Thyroid gland (tissue), 4 donors: ENCODE measurements around the gene IQCE. TPM values are rescaled to one million over a fixed set of nuclear protein-coding genes. Genes with fewer than 3 reads are reported as not detected.

Source experiments
- DNase-seq, 2 donors: peaks; one replicate each; pipeline ENCODE4 v3.0.0-alpha.2; 2019
- H3K27ac ChIP-seq, 3 donors: fragments of 200-600 bp; sonication (generic); 1 replicate in 2 of 3; 2 replicates in 1 of 3; pipeline ENCODE4 v1.5.1; 2016 to 2019; ENCODE audit warnings: mild to moderate bottlenecking in 1 of 3, moderate library complexity in 1 of 3
- H3K27me3 ChIP-seq: fragments of 200-600 bp; sonication (generic); one replicate; pipeline ENCODE4 v1.5.1; 2019
- H3K36me3 ChIP-seq, 2 donors: fragments of 200-600 bp; sonication (generic); one replicate each; pipeline ENCODE4 v1.5.1; 2016 to 2019
- H3K4me1 ChIP-seq, 2 donors: fragments of 200-600 bp; sonication (generic); one replicate each; pipeline ENCODE4 v1.5.1; 2017 to 2019
- H3K4me3 ChIP-seq, 3 donors: fragments of 200-600 bp; sonication (generic); replicated peaks in 1 of 3; 1 replicate in 2 of 3; 2 replicates in 1 of 3; pipeline ENCODE4 v1.5.1; 2016; ENCODE audit warnings: mild to moderate bottlenecking in 1 of 3
- H3K9me3 ChIP-seq: fragments of 200-600 bp; sonication (generic); one replicate; pipeline ENCODE4 v1.5.1; 2017
- POLR2A ChIP-seq, 2 donors: fragments of 450-650 bp; IDR thresholded peaks; one replicate each; pipeline ENCODE4 v1.6.1; 2017; ENCODE audit warnings: antibody characterized with exemption in 2 of 2, mild to moderate bottlenecking in 2 of 2, moderate library complexity in 1 of 2
- WGBS, 2 donors: methylation state at CpG; one replicate each; pipeline ENCODE4 v1.1.5; 2017; 5-methylcytosine and 5-hydroxymethylcytosine counted together
- intact Hi-C: fragments of 100-400 bp; cut with DNase I; formaldehyde crosslinking; loops from one replicate; pipeline ENCODE4 v1.15.1; 2023
- total RNA-seq, 4 donors: library from RNA; depleted of rRNA; stranded (reverse); fragments of >200 nt; gene quantifications; one replicate each; pipeline ENCODE4 v1.2.3, GENCODE V29; 2016
- TF ChIP-seq, protein P1 (sequence below), 6 experiments: fragments of 200-600 bp in 3 of 6; fragments of 450-650 bp in 3 of 6; sonication (generic) in 3 of 6; IDR thresholded peaks; one replicate each; pipeline ENCODE4 v1.5.1; 2016 to 2019; ENCODE audit warnings: antibody characterized with exemption in 6 of 6, mild to moderate bottlenecking in 2 of 6, inconsistent platforms in 1 of 6, moderate library complexity in 1 of 6

IQCE gene
- total RNA-seq, 4 donors from 2014 or later = 16.0 to 40.2 (median 37.2) TPM

DNA sequence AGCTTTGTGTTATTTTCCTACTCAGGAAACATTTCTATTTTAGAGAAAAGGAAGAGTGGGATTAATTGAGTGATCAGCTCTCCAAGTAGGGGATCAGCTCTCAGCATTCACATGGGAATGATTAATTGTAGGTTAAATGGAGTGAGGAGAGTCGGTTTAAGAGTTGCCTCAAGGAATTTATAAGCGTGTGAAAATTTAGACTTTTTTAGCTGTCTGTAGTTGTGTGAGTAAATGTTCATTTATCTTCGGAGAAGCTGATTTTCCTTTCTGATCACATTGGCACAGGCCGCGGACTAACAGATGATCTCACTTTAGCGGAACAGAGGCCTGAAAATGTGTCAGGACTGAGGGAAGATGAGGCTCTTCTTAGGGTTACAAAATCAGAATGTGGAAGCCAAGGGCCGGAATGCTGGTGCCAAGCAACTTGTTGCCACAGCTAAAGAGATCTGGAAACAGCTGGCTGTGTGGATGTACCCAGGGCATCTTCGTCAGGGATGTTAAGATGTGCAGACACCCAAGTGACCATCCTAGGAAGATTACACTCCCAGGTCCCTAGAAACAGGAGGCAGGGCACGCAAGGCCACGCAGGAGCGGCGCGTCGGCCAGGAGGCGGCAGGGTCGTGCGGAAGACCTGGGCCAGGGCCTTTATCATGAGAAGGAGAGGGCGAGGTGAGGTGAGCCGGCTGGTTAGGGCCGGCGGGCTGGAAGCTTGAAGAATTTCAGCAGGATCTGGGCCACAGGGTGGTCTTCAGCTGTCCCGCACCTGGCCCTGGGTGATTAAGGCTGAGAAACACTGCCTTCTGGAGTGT lies 37.9 kb downstream of the IQCE start:
- no peak for DNase-seq
- Histone ChIP-seq H3K4me1 (no peaks in the 10 kb centered on the region), H3K27me3 (no peaks in the 10 kb centered on the region), H3K4me3 (no peak overlapping the region), H3K27ac (no peak overlapping the region), H3K36me3 (peaks cover 56 to 74% of the 10 kb centered on the region in 2 donors), H3K9me3 (no peaks in the 10 kb centered on the region)
- WGBS, 2 donors = 92 to 95% methylated on average over 22 of the region's 22 CpGs
- no peak for TF ChIP-seq POLR2A (IDR thresholded peaks at IDR 0.05)
- TF ChIP-seq, protein P1, sequence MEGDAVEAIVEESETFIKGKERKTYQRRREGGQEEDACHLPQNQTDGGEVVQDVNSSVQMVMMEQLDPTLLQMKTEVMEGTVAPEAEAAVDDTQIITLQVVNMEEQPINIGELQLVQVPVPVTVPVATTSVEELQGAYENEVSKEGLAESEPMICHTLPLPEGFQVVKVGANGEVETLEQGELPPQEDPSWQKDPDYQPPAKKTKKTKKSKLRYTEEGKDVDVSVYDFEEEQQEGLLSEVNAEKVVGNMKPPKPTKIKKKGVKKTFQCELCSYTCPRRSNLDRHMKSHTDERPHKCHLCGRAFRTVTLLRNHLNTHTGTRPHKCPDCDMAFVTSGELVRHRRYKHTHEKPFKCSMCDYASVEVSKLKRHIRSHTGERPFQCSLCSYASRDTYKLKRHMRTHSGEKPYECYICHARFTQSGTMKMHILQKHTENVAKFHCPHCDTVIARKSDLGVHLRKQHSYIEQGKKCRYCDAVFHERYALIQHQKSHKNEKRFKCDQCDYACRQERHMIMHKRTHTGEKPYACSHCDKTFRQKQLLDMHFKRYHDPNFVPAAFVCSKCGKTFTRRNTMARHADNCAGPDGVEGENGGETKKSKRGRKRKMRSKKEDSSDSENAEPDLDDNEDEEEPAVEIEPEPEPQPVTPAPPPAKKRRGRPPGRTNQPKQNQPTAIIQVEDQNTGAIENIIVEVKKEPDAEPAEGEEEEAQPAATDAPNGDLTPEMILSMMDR (IDR thresholded peaks at IDR 0.05) = no peak
- intact Hi-C loops = no loop called here

DNA sequence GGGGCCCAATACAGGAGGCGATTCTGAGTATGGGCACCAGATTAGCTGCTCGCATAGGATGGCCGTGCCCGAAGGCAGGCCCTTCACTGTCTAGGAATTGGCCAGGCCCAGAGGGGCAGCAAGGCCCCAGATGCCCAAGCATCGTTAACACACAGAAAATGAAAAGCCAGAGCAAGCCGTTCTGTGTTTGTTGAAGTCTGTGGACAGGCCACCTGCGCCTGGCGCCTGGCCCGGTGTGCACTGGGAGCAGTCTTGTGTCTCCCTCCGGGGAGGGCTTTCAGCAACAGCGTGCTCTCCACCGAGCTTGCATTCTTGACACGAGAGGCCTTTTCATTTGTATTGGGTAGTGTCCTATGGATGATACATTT lies 38.5 kb downstream of the IQCE start:
- peaks cover 58 to 72% of the 10 kb centered on the region in 2 donors for H3K36me3 ChIP-seq
- intact Hi-C loops = no loop called here
- no peaks in the 10 kb centered on the region for H3K27me3 ChIP-seq
- no peak for DNase-seq
- no peaks in the 10 kb centered on the region for H3K4me1 ChIP-seq
- 86 to 89% methylated on average over 12 of the region's 13 CpGs for WGBS, 2 donors
- no peak for TF ChIP-seq POLR2A (IDR thresholded peaks at IDR 0.05)
- TF ChIP-seq, protein P1 (IDR thresholded peaks at IDR 0.05) = no peak
- no peaks in the 10 kb centered on the region for H3K9me3 ChIP-seq
- no peak overlapping the region for H3K27ac ChIP-seq
- no peak overlapping the region for H3K4me3 ChIP-seq

DNA sequence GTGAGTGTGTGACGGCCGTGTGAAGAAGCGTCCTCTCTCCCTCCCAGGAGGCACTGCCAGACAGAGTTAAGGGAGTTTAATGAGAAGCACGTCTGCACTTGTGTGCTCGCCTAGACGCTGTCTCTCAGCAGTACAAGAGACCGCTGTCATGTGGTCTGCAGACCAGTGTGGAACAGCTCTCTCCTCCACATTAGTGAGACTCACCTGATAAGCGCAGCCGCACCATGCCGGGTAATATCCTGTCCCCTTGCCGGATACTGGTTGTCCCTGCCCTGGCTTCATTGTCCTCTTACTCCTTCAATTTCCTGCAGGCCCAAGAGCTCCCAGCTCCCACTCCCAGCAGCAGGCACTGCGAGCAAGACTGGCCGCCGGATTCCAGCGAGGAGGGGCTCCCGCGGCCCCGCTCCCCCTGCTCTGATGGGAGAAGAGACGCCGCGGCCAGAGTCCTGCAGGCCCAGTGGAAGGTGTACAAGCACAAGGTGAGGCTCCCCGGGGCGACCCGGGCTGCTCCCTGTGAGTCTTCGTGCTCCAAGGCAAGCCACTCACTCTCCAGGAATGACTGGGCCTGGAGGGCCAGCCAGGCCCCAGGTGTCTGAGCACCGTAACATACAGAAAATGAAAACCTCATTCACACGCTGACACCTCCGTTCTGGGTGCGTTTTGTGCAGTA lies 39.5 kb downstream of the IQCE start:
- H3K27ac ChIP-seq = no peak overlapping the region
- H3K4me1 ChIP-seq = no peaks in the 10 kb centered on the region
- H3K4me3 ChIP-seq = no peak overlapping the region
- peaks cover 50 to 64% of the 10 kb centered on the region in 2 donors for H3K36me3 ChIP-seq
- no peaks in the 10 kb centered on the region for H3K27me3 ChIP-seq
- no peak for DNase-seq
- intact Hi-C loops = no loop called here
- no peak for TF ChIP-seq POLR2A (IDR thresholded peaks at IDR 0.05)
- TF ChIP-seq, protein P1 (IDR thresholded peaks at IDR 0.05) = no peak
- WGBS, 2 donors = 83 to 90% methylated on average over 18 to 29 of the region's 29 CpGs
- H3K9me3 ChIP-seq = no peaks in the 10 kb centered on the region

DNA sequence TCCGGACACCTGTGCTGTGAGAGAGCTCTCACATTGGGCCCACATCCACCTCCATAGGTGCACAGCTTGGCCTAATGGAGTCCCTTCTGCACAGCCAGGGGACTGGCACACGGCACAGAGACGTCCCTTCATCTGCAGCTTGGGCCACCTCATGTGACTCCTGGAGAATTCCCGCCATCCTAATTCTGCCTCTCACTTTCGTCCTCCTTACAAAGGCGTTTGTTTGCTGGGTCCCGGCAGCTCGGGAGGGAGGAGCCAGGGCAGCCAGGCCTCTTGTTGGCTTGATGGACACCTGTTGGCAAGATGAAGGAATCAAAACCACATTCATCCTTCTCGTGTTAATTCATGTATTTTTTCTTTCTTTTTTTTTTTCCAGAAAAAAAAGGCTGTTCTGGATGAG lies 42.3 kb downstream of the IQCE start:
- 87% methylated on average over 7 to 9 of the region's 9 CpGs for WGBS, 2 donors
- Histone ChIP-seq H3K27me3 (no peaks in the 10 kb centered on the region), H3K36me3 (peaks cover 30 to 42% of the 10 kb centered on the region in 2 donors), H3K4me3 (no peak overlapping the region), H3K27ac (no peak overlapping the region), H3K4me1 (no peaks in the 10 kb centered on the region), H3K9me3 (no peaks in the 10 kb centered on the region)
- DNase-seq = no peak
- TF ChIP-seq, protein P1 (IDR thresholded peaks at IDR 0.05) = no peak
- TF ChIP-seq POLR2A (IDR thresholded peaks at IDR 0.05) = no peak
- intact Hi-C loops = no loop called here

DNA sequence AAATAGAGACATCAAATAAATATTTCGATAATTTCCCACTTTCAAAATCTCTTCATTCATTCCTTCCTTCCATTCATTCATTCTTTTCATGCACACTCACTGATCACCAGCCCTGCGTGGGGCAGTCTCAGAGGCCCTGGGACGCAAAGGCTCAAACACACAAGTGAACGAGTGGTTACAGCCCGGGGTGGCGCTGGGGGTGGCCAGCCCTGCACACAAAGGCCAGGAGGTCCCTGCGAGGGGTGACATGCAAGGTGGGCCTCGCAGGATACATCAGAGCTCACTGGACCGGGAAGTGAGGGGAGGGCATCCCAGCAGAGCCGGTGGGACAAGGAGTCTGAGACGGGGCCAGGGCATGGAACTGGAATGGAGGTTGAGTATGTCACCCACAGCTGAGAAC lies 43.1 kb downstream of the IQCE start:
- whole genome bisulfite sequencing, 2 donors = 88 to 93% methylated on average over 11 of the region's 11 CpGs
- H3K36me3 ChIP-seq = peaks cover 30 to 40% of the 10 kb centered on the region in 2 donors

More for the DNA sequence above, 43.1 kb downstream of the IQCE start:
- TF ChIP-seq, protein P1 (IDR thresholded peaks at IDR 0.05) = no peak
- TF ChIP-seq POLR2A (IDR thresholded peaks at IDR 0.05) = no peak
- Histone ChIP-seq H3K9me3 (no peaks in the 10 kb centered on the region), H3K4me1 (no peaks in the 10 kb centered on the region), H3K4me3 (no peak overlapping the region), H3K27ac (no peak overlapping the region), H3K27me3 (no peaks in the 10 kb centered on the region)
- intact Hi-C loops = no loop called here
- no peak for DNase-seq
